GM10847 (cell line): ENCODE results near the gene ZNF512B.

ENCODE experiments used
- POLR2A ChIP-seq: IDR thresholded peaks from 2 replicates; pipeline ENCODE4 v1.6.1; 2011; ENCODE audit not compliant: insufficient read length; ENCODE audit errors: extremely low read depth

The ZNF512B gene

GRCh38 chr20:63932606-63933160 lies 37.0 kb downstream of the ZNF512B start:
- TF ChIP-seq POLR2A = no peak

- TF ChIP-seq POLR2A = no peak
These were observed 38.0 kb downstream of the ZNF512B start for GRCh38 chr20:63931735-63932134.

- no peak for TF ChIP-seq POLR2A
These were observed 38.7 kb downstream of the ZNF512B start for GRCh38 chr20:63930971-63931553.

DNA sequence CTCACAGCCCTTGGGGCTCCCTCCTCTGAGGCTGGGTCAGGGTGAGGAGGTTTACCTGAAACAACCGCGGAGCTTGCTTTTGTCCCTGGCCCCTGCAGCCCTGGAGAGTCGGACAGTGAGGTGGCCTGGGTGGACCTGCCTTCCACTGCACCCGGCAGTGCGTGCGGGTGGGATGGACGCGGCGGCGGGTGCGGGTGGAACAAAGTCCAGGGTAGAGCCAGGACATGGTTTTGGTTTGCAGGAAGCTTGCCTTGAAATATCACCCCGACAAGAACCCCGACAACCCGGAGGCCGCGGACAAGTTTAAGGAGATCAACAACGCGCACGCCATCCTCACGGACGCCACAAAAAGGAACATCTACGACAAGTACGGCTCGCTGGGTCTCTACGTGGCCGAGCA lies 40.7 kb downstream of the ZNF512B start:
- TF ChIP-seq POLR2A = no peak

GRCh38 chr20:63926298-63926697 lies 43.4 kb downstream of the ZNF512B start:
- no peak for TF ChIP-seq POLR2A

GRCh38 chr20:63924241-63924640 lies 45.5 kb downstream of the ZNF512B start:
- no peak for TF ChIP-seq POLR2A

DNA sequence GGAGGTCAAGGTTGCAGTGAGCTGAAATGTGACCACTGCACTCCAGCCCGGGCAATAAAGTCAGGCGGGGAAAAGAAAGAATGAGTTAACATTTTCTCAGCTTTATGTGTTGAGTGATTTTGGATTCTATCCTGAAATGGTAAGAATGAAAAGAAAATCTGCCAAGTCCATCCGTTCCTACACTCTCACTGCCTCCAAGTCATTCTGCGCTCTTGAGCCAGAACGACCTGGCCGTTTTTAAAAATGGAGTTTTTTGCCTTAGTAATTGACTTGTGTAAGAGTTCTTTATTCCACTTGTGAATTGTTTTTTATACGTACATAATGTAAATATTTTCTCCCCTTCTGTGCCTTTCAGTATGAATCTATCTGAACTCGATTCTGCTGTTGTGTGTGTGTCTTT lies 46.1 kb downstream of the ZNF512B start:
- TF ChIP-seq POLR2A = no peak

DNA sequence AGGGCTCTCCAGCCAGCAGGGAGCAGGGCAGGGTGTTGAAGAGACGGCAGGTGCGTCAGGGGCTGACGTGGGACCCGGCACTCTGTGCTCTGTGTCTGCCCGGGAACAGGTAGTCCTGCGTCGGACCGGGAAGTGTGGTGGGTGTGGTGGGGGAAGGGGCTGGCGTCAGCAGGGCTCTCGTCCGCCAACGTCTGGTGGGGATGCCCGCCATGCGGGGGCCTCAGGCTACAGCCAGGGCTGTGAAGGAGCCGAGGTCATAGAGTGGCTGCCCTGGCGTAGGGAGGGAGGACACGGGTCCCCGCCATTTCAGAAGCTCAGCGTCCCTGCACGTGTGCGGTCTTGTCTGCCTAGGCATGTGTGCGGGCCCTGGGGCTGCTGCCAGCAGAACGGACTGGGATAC lies 49.5 kb downstream of the ZNF512B start:
- TF ChIP-seq POLR2A = no peak

- TF ChIP-seq POLR2A = no peak
These were observed 50.6 kb downstream of the ZNF512B start for GRCh38 chr20:63919130-63919529.

- no peak for TF ChIP-seq POLR2A
These were observed 51.9 kb downstream of the ZNF512B start for GRCh38 chr20:63917811-63918210.

- no peak for TF ChIP-seq POLR2A
These were observed 54.3 kb downstream of the ZNF512B start for GRCh38 chr20:63915471-63915870.

DNA sequence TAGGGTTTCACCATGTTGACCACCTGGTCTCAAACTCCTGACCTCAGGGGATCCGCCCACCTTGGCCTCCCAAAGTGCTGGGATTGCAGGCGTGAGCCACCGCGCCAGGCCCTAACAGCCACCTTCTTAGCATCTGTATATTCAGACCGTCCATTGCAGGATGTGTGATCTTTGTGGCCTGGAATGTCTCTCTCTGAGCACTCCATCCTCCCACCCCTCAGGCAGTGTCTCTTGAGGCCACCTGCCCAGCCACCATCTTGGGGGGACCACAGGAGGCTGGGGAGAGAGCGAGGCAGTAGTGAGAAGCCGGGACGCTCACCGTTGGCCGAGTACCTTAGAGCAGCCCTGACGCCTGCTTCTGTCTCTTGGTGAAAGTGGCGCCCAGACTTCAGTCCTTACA lies 56.0 kb downstream of the ZNF512B start:
- no peak for TF ChIP-seq POLR2A

DNA sequence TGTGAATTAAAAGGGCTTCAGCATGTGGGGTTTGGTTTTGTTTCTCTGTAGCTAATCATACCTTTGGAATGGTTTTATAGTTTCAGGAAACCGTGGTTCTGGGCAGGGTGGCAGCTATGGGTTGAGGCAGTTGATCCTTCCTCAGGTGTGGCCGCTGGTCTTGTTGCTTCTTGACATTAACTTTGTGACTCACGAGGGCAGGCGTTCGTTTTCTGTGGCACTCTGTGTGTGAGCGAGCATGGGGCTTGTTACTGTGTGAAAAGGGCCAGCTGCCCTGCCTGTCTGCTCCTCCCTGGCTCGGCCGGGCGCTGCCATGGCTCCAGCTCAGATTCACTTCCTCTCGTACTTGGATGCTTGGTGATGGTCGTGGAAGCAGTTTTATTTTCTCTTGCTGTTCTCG lies 58.6 kb downstream of the ZNF512B start:
- no peak for TF ChIP-seq POLR2A

- TF ChIP-seq POLR2A = no peak
These were observed 61.6 kb downstream of the ZNF512B start for GRCh38 chr20:63908008-63908682.
